ENCODE results near the gene IFNLR1. TPM values are rescaled to one million over a fixed set of nuclear protein-coding genes. Genes with fewer than 3 reads are reported as not detected.

Gene IFNLR1
- total RNA-seq, 4 donors from 2014 or later, result 2.6 to 37.4 (median 12.7) TPM

DNA sequence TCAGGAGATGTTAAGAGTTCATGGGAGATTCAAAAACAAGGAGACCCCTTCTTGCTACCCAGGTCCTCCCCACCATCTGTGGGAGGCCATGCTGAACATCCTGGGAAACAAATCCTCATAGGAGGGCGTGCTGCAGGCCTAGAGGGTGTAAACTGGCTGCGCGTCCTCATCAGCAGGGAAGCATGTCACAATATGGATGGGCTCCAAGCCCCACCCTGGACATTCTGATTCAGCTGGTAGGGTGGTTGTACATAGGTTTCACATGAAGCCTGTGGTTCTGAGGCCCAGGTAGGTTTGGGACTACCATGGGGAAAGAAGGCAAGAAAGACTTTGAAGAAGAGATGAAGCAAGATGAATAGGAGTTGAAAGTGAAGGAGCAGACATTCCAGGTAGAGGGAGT is 44.6 kb upstream of the IFNLR1 start:
- 80 to 91% methylated on average over 1 to 3 of the region's 3 CpGs for WGBS, 2 donors (ENCODE audit: low coverage in 1 of 2)
- Histone ChIP-seq H3K27ac (no peak overlapping the region), H3K9me3 (no peaks in the 10 kb centered on the region), H3K36me3 (no peaks in the 10 kb centered on the region), H3K4me1 (no peaks in the 10 kb centered on the region), H3K4me3 (no peak overlapping the region), H3K27me3 (no peaks in the 10 kb centered on the region)
- no peak for TF ChIP-seq EP300 (IDR thresholded peaks at IDR 0.05; ENCODE audit: low read depth)
- TF ChIP-seq POLR2AphosphoS5 (IDR thresholded peaks at IDR 0.05), result no peak
- TF ChIP-seq POLR2A (IDR thresholded peaks at IDR 0.05), result no peak
- no peak for TF ChIP-seq CTCF (IDR thresholded peaks at IDR 0.05)
- DNase-seq, result no peak
- in situ Hi-C loops (cut with MboI; ENCODE audit: low pct_ligation_motif_present in 1 of 4, low pct_unique_long_range_greater_than_20kb in 1 of 4, low sequenced_read_pairs in 3 of 4), result no loop called here
- intact Hi-C loops (cut with DNase I; ENCODE audit: low total_unique reads), result no loop called here

DNA sequence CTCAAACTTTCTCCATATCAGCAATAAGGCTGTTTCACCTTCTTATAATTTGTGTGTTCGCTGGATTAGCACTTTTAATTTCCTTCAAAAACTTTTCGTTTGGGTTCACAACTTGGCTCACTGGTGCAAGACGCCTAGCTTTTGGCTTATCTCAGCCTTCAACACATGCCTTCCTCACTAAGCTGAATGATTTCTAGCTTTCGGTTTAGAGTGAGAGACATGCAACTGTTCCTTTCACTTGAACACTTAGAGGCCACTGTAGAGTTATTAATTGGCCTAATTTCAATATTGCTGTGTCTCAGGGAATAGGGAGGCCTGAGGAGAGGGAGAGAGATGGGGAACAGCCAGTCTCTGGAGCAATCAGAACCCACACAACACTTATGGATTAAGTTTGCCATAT is 41.2 kb upstream of the IFNLR1 start:
- no peaks in the 10 kb centered on the region for H3K9me3 ChIP-seq
- intact Hi-C loops (cut with DNase I; ENCODE audit: low total_unique reads), result no loop called here
- H3K4me3 ChIP-seq, result no peak overlapping the region
- H3K27ac ChIP-seq, result no peak overlapping the region
- TF ChIP-seq POLR2AphosphoS5 (IDR thresholded peaks at IDR 0.05) (no peak), POLR2A (IDR thresholded peaks at IDR 0.05) (no peak)
- DNase-seq, result no peak
- no peaks in the 10 kb centered on the region for H3K36me3 ChIP-seq
- WGBS, 2 donors (ENCODE audit: low coverage in 1 of 2), result 53 to 78% methylated on average over 3 to 4 of the region's 4 CpGs
- H3K4me1 ChIP-seq, result no peaks in the 10 kb centered on the region
- no peaks in the 10 kb centered on the region for H3K27me3 ChIP-seq
- in situ Hi-C loops (cut with MboI; ENCODE audit: low pct_ligation_motif_present in 1 of 4, low pct_unique_long_range_greater_than_20kb in 1 of 4, low sequenced_read_pairs in 3 of 4), result no loop called here

- Histone ChIP-seq H3K27ac (no peak overlapping the region), H3K9me3 (no peaks in the 10 kb centered on the region), H3K4me3 (no peak overlapping the region), H3K36me3 (no peaks in the 10 kb centered on the region), H3K27me3 (no peaks in the 10 kb centered on the region), H3K4me1 (no peaks in the 10 kb centered on the region)
- in situ Hi-C loops (cut with MboI; ENCODE audit: low pct_ligation_motif_present in 1 of 4, low pct_unique_long_range_greater_than_20kb in 1 of 4, low sequenced_read_pairs in 3 of 4), result no loop called here
- TF ChIP-seq POLR2AphosphoS5 (IDR thresholded peaks at IDR 0.05) (no peak), CTCF (IDR thresholded peaks at IDR 0.05) (no peak), EP300 (IDR thresholded peaks at IDR 0.05; ENCODE audit: low read depth) (no peak), POLR2A (IDR thresholded peaks at IDR 0.05) (no peak)
- 73 to 78% methylated on average over 5 of the region's 5 CpGs for WGBS, 2 donors (ENCODE audit: low coverage in 1 of 2)
- intact Hi-C loops (cut with DNase I; ENCODE audit: low total_unique reads), result no loop called here
- no peak for DNase-seq
Observed at GRCh38 chr1:24226749-24227148, 39.7 kb upstream of the IFNLR1 start.

DNA sequence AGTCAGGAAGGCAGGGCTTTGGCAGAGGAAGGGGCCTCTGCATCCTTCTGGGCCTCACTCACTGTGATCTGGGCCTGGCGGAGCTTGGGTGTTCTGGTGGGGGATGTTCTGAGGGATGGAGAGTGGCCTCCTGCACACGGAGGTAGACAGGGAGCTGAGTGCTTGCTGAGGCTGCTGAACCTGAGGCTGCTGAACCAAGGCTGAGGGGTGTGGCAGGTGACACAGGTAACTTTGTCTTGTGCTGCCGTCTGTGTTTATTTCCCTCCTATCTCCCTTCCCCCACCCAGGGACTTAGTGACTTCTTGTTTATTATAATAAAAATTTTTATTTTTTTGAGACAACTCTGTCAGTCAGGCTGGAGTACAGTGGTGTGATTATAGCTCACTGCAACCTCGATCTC is 37.7 kb upstream of the IFNLR1 start:
- no peaks in the 10 kb centered on the region for H3K36me3 ChIP-seq
- DNase-seq, result no peak
- in situ Hi-C loops (cut with MboI; ENCODE audit: low pct_ligation_motif_present in 1 of 4, low pct_unique_long_range_greater_than_20kb in 1 of 4, low sequenced_read_pairs in 3 of 4) (no loop called here), intact Hi-C loops (cut with DNase I; ENCODE audit: low total_unique reads) (no loop called here)
- H3K4me3 ChIP-seq, result no peak overlapping the region
- TF ChIP-seq EP300 (IDR thresholded peaks at IDR 0.05; ENCODE audit: low read depth), result no peak
- no peak for TF ChIP-seq POLR2AphosphoS5 (IDR thresholded peaks at IDR 0.05)
- TF ChIP-seq POLR2A (IDR thresholded peaks at IDR 0.05), result no peak
- TF ChIP-seq CTCF (IDR thresholded peaks at IDR 0.05), result no peak
- no peaks in the 10 kb centered on the region for H3K9me3 ChIP-seq
- no peak overlapping the region for H3K27ac ChIP-seq
- H3K27me3 ChIP-seq, result no peaks in the 10 kb centered on the region
- no peaks in the 10 kb centered on the region for H3K4me1 ChIP-seq
- WGBS, 2 donors (ENCODE audit: low coverage in 1 of 2), result 80 to 82% methylated on average over 2 to 4 of the region's 4 CpGs

DNA sequence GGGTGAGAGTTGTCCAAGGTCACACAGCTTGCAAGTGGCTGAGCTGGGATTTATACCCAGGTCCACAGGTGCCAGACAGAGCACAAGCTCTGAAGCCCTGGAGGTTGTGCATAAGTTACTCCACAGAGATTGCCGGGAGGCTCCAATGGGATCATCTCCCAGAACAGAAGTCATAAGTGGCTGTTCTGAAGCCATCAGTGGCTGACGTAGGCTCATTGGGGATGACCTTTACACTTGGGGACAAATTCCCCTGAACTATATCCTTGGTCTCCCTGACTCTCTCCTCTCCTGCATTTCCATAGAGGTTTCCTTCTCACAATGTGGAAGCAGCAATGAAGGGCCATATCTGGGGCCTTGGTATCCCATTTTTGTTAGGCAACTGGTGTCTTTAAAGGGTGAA is 37.0 kb upstream of the IFNLR1 start:
- in situ Hi-C loops (cut with MboI; ENCODE audit: low pct_ligation_motif_present in 1 of 4, low pct_unique_long_range_greater_than_20kb in 1 of 4, low sequenced_read_pairs in 3 of 4), result no loop called here
- Histone ChIP-seq H3K4me1 (no peaks in the 10 kb centered on the region), H3K27ac (no peak overlapping the region), H3K36me3 (no peaks in the 10 kb centered on the region), H3K9me3 (no peaks in the 10 kb centered on the region), H3K27me3 (no peaks in the 10 kb centered on the region), H3K4me3 (no peak overlapping the region)
- 90% methylated on average over 2 of the region's 2 CpGs; no CpG with 5 or more reads in 1 of the 2 donors for WGBS, 2 donors (ENCODE audit: low coverage in 1 of 2)
- no peak for DNase-seq
- TF ChIP-seq POLR2AphosphoS5 (IDR thresholded peaks at IDR 0.05) (no peak), CTCF (IDR thresholded peaks at IDR 0.05) (no peak), EP300 (IDR thresholded peaks at IDR 0.05; ENCODE audit: low read depth) (no peak), POLR2A (IDR thresholded peaks at IDR 0.05) (no peak)
- intact Hi-C loops (cut with DNase I; ENCODE audit: low total_unique reads), result no loop called here

All from transverse colon (tissue), 4 donors.